Rectal smooth muscle tissue (tissue), 1 donor: Measurements from ENCODE around the gene CEMIP2.

Source experiments
- H3K27ac ChIP-seq: one replicate; pipeline ENCODE4 v1.7.0; 2013; ENCODE audit warnings: low read depth, low read length, inconsistent platforms
- H3K27me3 ChIP-seq: one replicate; pipeline ENCODE4 v1.7.0; 2013; ENCODE audit warnings: low read length; ENCODE audit not compliant: control insufficient read depth, insufficient read depth
- H3K36me3 ChIP-seq: one replicate; pipeline ENCODE4 v1.7.0; 2013; ENCODE audit warnings: low read length; ENCODE audit not compliant: control insufficient read depth, insufficient read depth
- H3K4me1 ChIP-seq: one replicate; pipeline ENCODE4 v1.7.0; 2013; ENCODE audit warnings: low read length; ENCODE audit not compliant: control insufficient read depth, insufficient read depth
- H3K4me3 ChIP-seq: one replicate; pipeline ENCODE4 v1.7.0; 2013; ENCODE audit warnings: low read length
- H3K9ac ChIP-seq: one replicate; pipeline ENCODE4 v1.7.0; 2013; ENCODE audit warnings: low read length

Gene CEMIP2

GRCh38 chr9:71643330-71643729 lies 125.0 kb downstream of the CEMIP2 start:
- Histone ChIP-seq H3K9ac (no peak overlapping the region), H3K27ac (no peak overlapping the region), H3K4me3 (no peak overlapping the region), H3K4me1 (no peaks in the 10 kb centered on the region), H3K36me3 (no peaks in the 10 kb centered on the region), H3K27me3 (no peaks in the 10 kb centered on the region)

GRCh38 chr9:71642056-71642455 lies 126.3 kb downstream of the CEMIP2 start:
- H3K9ac ChIP-seq = no peak overlapping the region
- H3K27ac ChIP-seq = no peak overlapping the region
- no peak overlapping the region for H3K4me3 ChIP-seq
- no peaks in the 10 kb centered on the region for H3K4me1 ChIP-seq
- H3K27me3 ChIP-seq = no peaks in the 10 kb centered on the region
- no peaks in the 10 kb centered on the region for H3K36me3 ChIP-seq

- H3K4me3 ChIP-seq = no peak overlapping the region
- H3K27me3 ChIP-seq = no peaks in the 10 kb centered on the region
- no peaks in the 10 kb centered on the region for H3K36me3 ChIP-seq
- no peak overlapping the region for H3K9ac ChIP-seq
- H3K27ac ChIP-seq = no peak overlapping the region
- no peaks in the 10 kb centered on the region for H3K4me1 ChIP-seq
Measured at GRCh38 chr9:71638627-71639026, 129.7 kb downstream of the CEMIP2 start.

GRCh38 chr9:71637926-71638325 lies 130.4 kb downstream of the CEMIP2 start:
- Histone ChIP-seq H3K4me3 (no peak overlapping the region), H3K36me3 (no peaks in the 10 kb centered on the region), H3K4me1 (no peaks in the 10 kb centered on the region), H3K27ac (no peak overlapping the region), H3K27me3 (no peaks in the 10 kb centered on the region), H3K9ac (no peak overlapping the region)

GRCh38 chr9:71637375-71637774 lies 130.9 kb downstream of the CEMIP2 start:
- no peaks in the 10 kb centered on the region for H3K27me3 ChIP-seq
- no peak overlapping the region for H3K9ac ChIP-seq
- H3K4me3 ChIP-seq = no peak overlapping the region
- no peaks in the 10 kb centered on the region for H3K4me1 ChIP-seq
- no peak overlapping the region for H3K27ac ChIP-seq
- H3K36me3 ChIP-seq = no peaks in the 10 kb centered on the region

- H3K4me3 ChIP-seq = no peak overlapping the region
- H3K27me3 ChIP-seq = no peaks in the 10 kb centered on the region
- no peaks in the 10 kb centered on the region for H3K4me1 ChIP-seq
- no peak overlapping the region for H3K9ac ChIP-seq
- no peak overlapping the region for H3K27ac ChIP-seq
- no peaks in the 10 kb centered on the region for H3K36me3 ChIP-seq
Measured at GRCh38 chr9:71636143-71636839, 132.0 kb downstream of the CEMIP2 start.

GRCh38 chr9:71634752-71635151 lies 133.6 kb downstream of the CEMIP2 start:
- H3K36me3 ChIP-seq = no peaks in the 10 kb centered on the region
- H3K9ac ChIP-seq = no peak overlapping the region
- no peak overlapping the region for H3K27ac ChIP-seq
- no peaks in the 10 kb centered on the region for H3K4me1 ChIP-seq
- no peaks in the 10 kb centered on the region for H3K27me3 ChIP-seq
- H3K4me3 ChIP-seq = no peak overlapping the region
